Loucy (cell line): Measurements from ENCODE around the gene EVI5.

ENCODE experiments used
- CTCF ChIP-seq: fragments of 200-600 bp; sonication (generic); conservative IDR thresholded peaks from 2 replicates; pipeline ENCODE4 v1.5.1; 2014; ENCODE audit warnings: mild to moderate bottlenecking, antibody characterized with exemption, low read length
- EZH2phosphoT487 ChIP-seq: fragments of 200-600 bp; IDR thresholded peaks from 2 replicates; pipeline ENCODE4 v1.6.1; 2018; ENCODE audit warnings: antibody characterized with exemption, mild to moderate bottlenecking, moderate library complexity, borderline replicate concordance

GRCh38 chr1:92786111-92786901, 1.4 kb upstream of the EVI5 start:
- TF ChIP-seq CTCF (no peak), EZH2phosphoT487 (no peak)
